ENCODE data around the gene ABHD1.
"Not testable (repeated sequence)": the region's sequence is repeated elsewhere in the genome, so short reads cannot be mapped to it uniquely, and the experiment has no call there.

The ABHD1 gene

GRCh38 chr2:27174638-27175037 is 51.0 kb downstream of the ABHD1 start:
- DNase-seq = peak; percentile 14

GRCh38 chr2:27175330-27175729 is 51.7 kb downstream of the ABHD1 start:
- no peak for DNase-seq

- not testable (repeated sequence) for DNase-seq
Observed at GRCh38 chr2:27175781-27176180, 52.2 kb downstream of the ABHD1 start.

GRCh38 chr2:27177441-27178351 is 54.1 kb downstream of the ABHD1 start:
- no peak for DNase-seq

GRCh38 chr2:27178469-27178868 is 54.9 kb downstream of the ABHD1 start:
- no peak for DNase-seq

- DNase-seq = no peak
Observed at GRCh38 chr2:27179344-27180000, 55.9 kb downstream of the ABHD1 start.

Data from NCI-H2227 treated with DMSO at 0.1 percent for 48 hours (cell line).